HCT116 (cell line): ENCODE data around the gene ZNF446. TPM values are rescaled to one million over a fixed set of nuclear protein-coding genes. Genes with fewer than 3 reads are reported as not detected.

Experiments used
- ATAC-seq: fragments of 200-7000 bp; cut with Tn5 transposase; 2 replicates; pipeline ENCODE4 v1.9.1; 2020; ENCODE audit warnings: mild to moderate bottlenecking, moderate library complexity
- BruUV-seq: library from RNA; stranded (reverse); fragments of 400-500 nt; replicated peaks from 2 replicates; lab custom pipeline; 2021; lab: Mats Ljungman, UMichigan
- CTCF ChIA-PET: fragments of 300-600 bp; sonication (Branson Sonifier 250); formaldehyde crosslinking; loops from one replicate; lab custom pipeline; 2021; ENCODE audit warnings: antibody characterized with exemption; lab: Charles Lee
- POLR2A ChIA-PET: fragments of 300-600, 350-600 bp; sonication (Branson Sonifier 250); formaldehyde crosslinking; loops from one replicate; lab custom pipeline; 2021; ENCODE audit warnings: antibody characterized with exemption; lab: Charles Lee
- RAD21 ChIA-PET, 2 experiments: fragments of 300-600 bp; sonication (Branson Sonifier 250); formaldehyde crosslinking; loops; one replicate each; lab custom pipeline; 2023; ENCODE audit warnings: low total read pairs in 2 of 2; ENCODE audit not compliant: uncharacterized antibody in 2 of 2, unreplicated experiment in 2 of 2, low non-redundant PET in 1 of 2; lab: Charles Lee
- DNase-seq: peaks from one replicate; pipeline ENCODE4 v3.0.0-alpha.2; 2010; ENCODE audit warnings: low read depth, low spot score
- H2AFZ ChIP-seq: fragments of 200-600 bp; shearing (Covaris generic), sonication (generic); 2 replicates; pipeline ENCODE4 v1.6.1; 2017; ENCODE audit warnings: low read depth, mixed run types, mixed read lengths, antibody characterized with exemption, low read length; ENCODE audit not compliant: poor library complexity, severe bottlenecking
- H3K27ac ChIP-seq: 2 replicates; pipeline ENCODE4 v1.5.1; 2012; ENCODE audit warnings: low read depth, low read length
- H3K27me3 ChIP-seq: fragments of 200-600 bp; sonication (generic); 2 replicates; pipeline ENCODE4 v1.6.1; 2016; ENCODE audit warnings: mixed run types, low read length, mixed read lengths; ENCODE audit not compliant: insufficient read depth
- H3K36me3 ChIP-seq, 2 experiments: fragments of 200-500 bp in 1 of 2; fragments of 200-600 bp in 1 of 2; sonication (Bioruptor generic) in 1 of 2; sonication (generic) in 1 of 2; 2 replicates each; pipeline versions ENCODE4 v1.5.1 to v1.6.1; 2014 to 2016; ENCODE audit warnings: low read length in 2 of 2, inconsistent platforms in 1 of 2, mixed read lengths in 1 of 2, mixed run types in 1 of 2; ENCODE audit not compliant: insufficient read depth in 2 of 2, control insufficient read depth in 1 of 2
- H3K4me1 ChIP-seq, 2 experiments: fragments of 200-600 bp in 1 of 2; sonication (generic) in 1 of 2; 2 replicates each; pipeline versions ENCODE4 v1.5.1 to v1.6.1; 2012 to 2017; ENCODE audit warnings: low read length in 2 of 2, inconsistent platforms in 1 of 2, mild to moderate bottlenecking in 1 of 2, mixed read lengths in 1 of 2, mixed run types in 1 of 2, moderate library complexity in 1 of 2; ENCODE audit not compliant: insufficient read depth in 2 of 2, control insufficient read depth in 1 of 2
- H3K4me2 ChIP-seq: fragments of 200-600 bp; sonication (generic); 2 replicates; pipeline ENCODE4 v1.6.1; 2017; ENCODE audit warnings: mixed run types, low read length, mixed read lengths
- H3K4me3 ChIP-seq, 2 experiments: fragments of 200-600 bp in 1 of 2; sonication (generic) in 1 of 2; replicated peaks in 1 of 2; 2 replicates each; pipeline ENCODE4 v1.5.1; 2011 to 2016; ENCODE audit warnings: low read length in 2 of 2, control low read depth in 1 of 2, low read depth in 1 of 2, mild to moderate bottlenecking in 1 of 2, mixed read lengths in 1 of 2, mixed run types in 1 of 2
- H3K79me2 ChIP-seq: fragments of 200-600 bp; sonication (generic); 2 replicates; pipeline ENCODE4 v1.6.1; 2017; ENCODE audit warnings: mild to moderate bottlenecking, mixed run types, low read length, moderate library complexity, mixed read lengths; ENCODE audit not compliant: insufficient read depth
- H3K9ac ChIP-seq: fragments of 200-600 bp; sonication (generic); 2 replicates; pipeline ENCODE4 v1.6.1; 2016; ENCODE audit warnings: low read length, mixed read lengths
- H3K9me2 ChIP-seq: fragments of 200-600 bp; sonication (generic), shearing (Covaris generic); 2 replicates; pipeline ENCODE4 v1.6.1; 2017; ENCODE audit warnings: mixed run types, mild to moderate bottlenecking, moderate library complexity; ENCODE audit not compliant: insufficient read depth
- H3K9me3 ChIP-seq, 2 experiments: fragments of 200-500 bp in 1 of 2; fragments of 200-600 bp in 1 of 2; sonication (Bioruptor generic) in 1 of 2; sonication (generic) in 1 of 2; 2 replicates each; pipeline ENCODE4 v1.6.1; 2014 to 2017; ENCODE audit warnings: low read length in 2 of 2, mixed read lengths in 2 of 2, inconsistent platforms in 1 of 2, low read depth in 1 of 2, mild to moderate bottlenecking in 1 of 2, mixed run types in 1 of 2, moderate library complexity in 1 of 2; ENCODE audit not compliant: control insufficient read depth in 1 of 2, insufficient read depth in 1 of 2
- H4K20me1 ChIP-seq: fragments of 200-600 bp; sonication (generic), shearing (Covaris generic); 2 replicates; pipeline ENCODE4 v1.6.1; 2017; ENCODE audit warnings: mixed run types, mild to moderate bottlenecking, moderate library complexity; ENCODE audit not compliant: insufficient read depth
- CBX3 ChIP-seq: IDR thresholded peaks from 2 replicates; pipeline ENCODE4 v1.6.1; 2012; ENCODE audit warnings: low read depth
- ELF1 ChIP-seq: IDR thresholded peaks from 2 replicates; pipeline ENCODE4 v1.6.1; 2012; ENCODE audit warnings: low read depth, borderline replicate concordance
- EZH2 ChIP-seq: fragments of 200-600 bp; sonication (generic); IDR thresholded peaks from 2 replicates; pipeline ENCODE4 v1.6.1; 2017; ENCODE audit warnings: antibody characterized with exemption, mixed run types
- EZH2phosphoT487 ChIP-seq: fragments of 200-600 bp; IDR thresholded peaks from 2 replicates; pipeline ENCODE4 v1.6.1; 2018; ENCODE audit warnings: antibody characterized with exemption, borderline replicate concordance
- FOSL1 ChIP-seq: IDR thresholded peaks from 2 replicates; pipeline ENCODE4 v1.6.1; 2012; ENCODE audit warnings: low read depth
- JUND ChIP-seq: IDR thresholded peaks from 2 replicates; pipeline ENCODE4 v1.6.1; 2012
- POLR2A ChIP-seq: IDR thresholded peaks from 2 replicates; pipeline ENCODE4 v1.7.0; 2011; ENCODE audit warnings: borderline replicate concordance; ENCODE audit not compliant: insufficient read depth, insufficient read length; ENCODE audit errors: extremely low read depth
- POLR2AphosphoS5 ChIP-seq: IDR thresholded peaks from 2 replicates; pipeline ENCODE4 v1.6.1; 2011; ENCODE audit warnings: mild to moderate bottlenecking, low read depth, low read length, moderate library complexity
- RAD21 ChIP-seq: IDR thresholded peaks from 2 replicates; pipeline ENCODE4 v1.6.1; 2012; ENCODE audit warnings: low read depth, mild to moderate bottlenecking
- SP1 ChIP-seq: IDR thresholded peaks from 2 replicates; pipeline ENCODE4 v1.6.1; 2012; ENCODE audit warnings: low read depth
- SRF ChIP-seq: IDR thresholded peaks from 2 replicates; pipeline ENCODE4 v1.6.1; 2012; ENCODE audit warnings: low read depth
- ZBTB33 ChIP-seq: IDR thresholded peaks from 2 replicates; pipeline ENCODE4 v1.6.1; 2011; ENCODE audit warnings: mild to moderate bottlenecking, low read length, moderate library complexity; ENCODE audit not compliant: insufficient replicate concordance; ENCODE audit errors: extremely low read depth
- intact Hi-C: fragments of 100-400 bp; cut with micrococcal nuclease; formaldehyde crosslinking; loops from 2 replicates; pipeline ENCODE4 v1.10.0; 2022
- total RNA-seq: library from RNA; stranded (reverse); gene quantifications from one replicate; pipeline ENCODE4 v1.2.1, GENCODE V29; 2021; ENCODE audit not compliant: unreplicated experiment
- TF ChIP-seq, protein P1 (sequence below): IDR thresholded peaks from 2 replicates; pipeline ENCODE4 v1.6.1; 2012; ENCODE audit warnings: low read depth

ZNF446 gene
- total RNA-seq, 1 experiment from 2014 or later = 6.5 TPM

DNA sequence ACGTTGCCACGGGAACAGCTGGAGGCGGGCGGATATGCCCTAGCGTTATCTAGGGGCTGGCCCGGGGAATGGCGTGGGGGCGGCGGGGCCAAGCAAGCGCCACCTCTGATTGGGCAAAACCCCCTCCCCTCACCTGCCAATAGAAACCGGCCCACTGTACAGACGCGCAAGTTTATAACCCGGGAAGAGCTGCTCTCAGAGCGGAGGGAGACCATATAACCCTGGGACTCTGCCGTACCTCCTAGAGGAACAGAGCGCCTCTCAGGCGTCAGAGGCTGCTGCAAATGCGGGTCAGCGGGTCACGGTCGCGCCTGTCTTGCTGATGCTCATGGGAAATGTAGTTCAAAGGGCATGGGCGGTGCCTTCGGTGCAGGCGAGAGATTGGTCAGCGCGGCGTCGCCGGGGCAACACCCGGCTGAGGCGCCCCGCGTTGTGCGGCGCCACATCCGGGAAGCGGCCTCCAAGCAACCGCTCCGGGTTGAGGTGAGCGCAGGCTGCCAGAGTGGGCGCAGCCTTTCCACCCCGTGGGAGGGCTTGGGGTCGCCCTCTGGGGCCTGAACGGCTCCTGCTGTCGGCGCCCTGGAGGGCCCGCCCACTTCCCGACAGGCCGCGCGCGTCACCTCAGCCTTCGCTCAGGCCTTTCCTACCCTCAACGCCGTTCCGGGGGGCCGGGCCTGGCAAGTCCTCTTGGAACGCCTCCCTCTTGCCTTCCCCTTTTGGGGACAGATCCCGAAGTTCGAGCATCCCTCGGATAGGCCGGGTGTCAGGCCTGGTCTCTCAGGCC is at the start of gene ZNF446 (continued):
- no peak for TF ChIP-seq ZBTB33
- TF ChIP-seq RAD21 = no peak
- no peak; the same call in 1 of the 2 replicates for TF ChIP-seq JUND
- TF ChIP-seq POLR2AphosphoS5 = peak; percentile 92
- TF ChIP-seq SRF = no peak
- TF ChIP-seq, all 23 proteins: peak for 9

DNA sequence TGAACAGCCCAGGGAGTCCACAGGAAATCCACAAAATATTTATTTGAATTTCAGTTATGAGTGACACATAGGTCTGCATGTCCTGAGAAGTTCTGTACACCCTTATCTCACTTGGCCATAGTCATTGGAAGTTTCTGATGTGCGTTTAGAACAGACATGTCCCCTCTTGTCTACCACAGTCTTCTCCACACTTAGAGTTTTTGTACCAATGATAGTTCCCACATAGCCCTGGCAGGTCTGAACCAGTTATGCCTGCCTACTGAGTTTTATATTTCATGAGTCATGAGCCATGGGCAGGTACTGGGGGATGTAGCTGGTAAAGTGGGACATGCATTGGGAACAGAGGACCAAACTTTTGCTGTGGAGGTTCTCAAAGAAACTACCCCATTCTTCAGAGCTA is 47.5 kb upstream of the ZNF446 start:
- BruUV-seq = no TSS peak
- peaks cover 7 to 19% of the 10 kb centered on the region in 2 experiments; a peak in 2 of 4 replicates for H3K9me3 ChIP-seq
- intact Hi-C loops = no loop called here
- no peaks in the 10 kb centered on the region for H3K4me1 ChIP-seq
- POLR2A ChIA-PET = no interaction called here
- H3K4me3 ChIP-seq = no peak overlapping the region
- H4K20me1 ChIP-seq = no peaks in the 10 kb centered on the region
- H3K36me3 ChIP-seq = peaks cover 0 to 5% of the 10 kb centered on the region in 2 experiments; a peak in 1 of 4 replicates
- TF ChIP-seq EZH2 = no peak
- TF ChIP-seq EZH2phosphoT487 = no peak
- TF ChIP-seq POLR2A = no peak
- no peak for TF ChIP-seq FOSL1
- no peak for TF ChIP-seq JUND
- no peak for TF ChIP-seq RAD21
- no peak for TF ChIP-seq ELF1
- TF ChIP-seq, protein P1, sequence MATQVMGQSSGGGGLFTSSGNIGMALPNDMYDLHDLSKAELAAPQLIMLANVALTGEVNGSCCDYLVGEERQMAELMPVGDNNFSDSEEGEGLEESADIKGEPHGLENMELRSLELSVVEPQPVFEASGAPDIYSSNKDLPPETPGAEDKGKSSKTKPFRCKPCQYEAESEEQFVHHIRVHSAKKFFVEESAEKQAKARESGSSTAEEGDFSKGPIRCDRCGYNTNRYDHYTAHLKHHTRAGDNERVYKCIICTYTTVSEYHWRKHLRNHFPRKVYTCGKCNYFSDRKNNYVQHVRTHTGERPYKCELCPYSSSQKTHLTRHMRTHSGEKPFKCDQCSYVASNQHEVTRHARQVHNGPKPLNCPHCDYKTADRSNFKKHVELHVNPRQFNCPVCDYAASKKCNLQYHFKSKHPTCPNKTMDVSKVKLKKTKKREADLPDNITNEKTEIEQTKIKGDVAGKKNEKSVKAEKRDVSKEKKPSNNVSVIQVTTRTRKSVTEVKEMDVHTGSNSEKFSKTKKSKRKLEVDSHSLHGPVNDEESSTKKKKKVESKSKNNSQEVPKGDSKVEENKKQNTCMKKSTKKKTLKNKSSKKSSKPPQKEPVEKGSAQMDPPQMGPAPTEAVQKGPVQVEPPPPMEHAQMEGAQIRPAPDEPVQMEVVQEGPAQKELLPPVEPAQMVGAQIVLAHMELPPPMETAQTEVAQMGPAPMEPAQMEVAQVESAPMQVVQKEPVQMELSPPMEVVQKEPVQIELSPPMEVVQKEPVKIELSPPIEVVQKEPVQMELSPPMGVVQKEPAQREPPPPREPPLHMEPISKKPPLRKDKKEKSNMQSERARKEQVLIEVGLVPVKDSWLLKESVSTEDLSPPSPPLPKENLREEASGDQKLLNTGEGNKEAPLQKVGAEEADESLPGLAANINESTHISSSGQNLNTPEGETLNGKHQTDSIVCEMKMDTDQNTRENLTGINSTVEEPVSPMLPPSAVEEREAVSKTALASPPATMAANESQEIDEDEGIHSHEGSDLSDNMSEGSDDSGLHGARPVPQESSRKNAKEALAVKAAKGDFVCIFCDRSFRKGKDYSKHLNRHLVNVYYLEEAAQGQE = no peak
- no peak for TF ChIP-seq SP1
- no peak for TF ChIP-seq CBX3
- no peaks in the 10 kb centered on the region for H3K79me2 ChIP-seq
- DNase-seq = no peak
- H3K27ac ChIP-seq = no peak overlapping the region
- no peaks in the 10 kb centered on the region for H3K27me3 ChIP-seq
- no peaks in the 10 kb centered on the region for H3K9me2 ChIP-seq
- CTCF ChIA-PET = no interaction called here
- H3K9ac ChIP-seq = no peak overlapping the region
- H3K4me2 ChIP-seq = no peak overlapping the region
- H2AFZ ChIP-seq = no peak overlapping the region
- RAD21 ChIA-PET = no interaction called here
- ATAC-seq = no peak
